Osteocyte (in vitro differentiated cells): ENCODE data around the gene TENT5C. TPM values are rescaled to one million over a fixed set of nuclear protein-coding genes. Genes with fewer than 3 reads are reported as not detected.

ENCODE experiments used
- DNase-seq: peaks from one replicate; pipeline ENCODE4 v3.0.0; 2021; ENCODE audit warnings: mixed read lengths; ENCODE audit not compliant: unreplicated experiment; ENCODE audit errors: extremely low spot score
- H3K27ac Mint-ChIP-seq: one replicate; pipeline ENCODE4 v1.8.0; 2021; ENCODE audit warnings: mild to moderate bottlenecking, mixed read lengths; ENCODE audit not compliant: unreplicated experiment
- H3K27me3 Mint-ChIP-seq: one replicate; pipeline ENCODE4 v1.8.0; 2021; ENCODE audit warnings: mixed read lengths; ENCODE audit not compliant: unreplicated experiment
- H3K36me3 Mint-ChIP-seq: one replicate; pipeline ENCODE4 v1.8.0; 2021; ENCODE audit warnings: mixed read lengths; ENCODE audit not compliant: unreplicated experiment
- H3K4me1 Mint-ChIP-seq: one replicate; pipeline ENCODE4 v1.8.0; 2021; ENCODE audit warnings: mixed read lengths; ENCODE audit not compliant: unreplicated experiment
- H3K4me3 Mint-ChIP-seq: one replicate; pipeline ENCODE4 v1.8.0; 2021; ENCODE audit warnings: mild to moderate bottlenecking, moderate library complexity, mixed read lengths; ENCODE audit not compliant: unreplicated experiment
- H3K9me3 Mint-ChIP-seq: one replicate; pipeline ENCODE4 v1.8.0; 2021; ENCODE audit warnings: mixed read lengths; ENCODE audit not compliant: unreplicated experiment
- CTCF ChIP-seq: fragments of 200-600 bp; sonication (generic); IDR thresholded peaks from 2 replicates; pipeline ENCODE4 v1.5.0; 2021; ENCODE audit warnings: antibody characterized with exemption, mild to moderate bottlenecking, moderate library complexity
- total RNA-seq: library from RNA; stranded (reverse); gene quantifications from 2 replicates; pipeline ENCODE4 v1.2.1, GENCODE V29; 2021

TENT5C gene
- total RNA-seq, 1 donor from 2014 or later: 0.08 TPM

- peaks cover 3% of the 10 kb centered on the region for H3K4me1 Mint-ChIP-seq
- no peak overlapping the region for H3K4me3 Mint-ChIP-seq
- no peaks in the 10 kb centered on the region for H3K9me3 Mint-ChIP-seq
- no peak overlapping the region for H3K27ac Mint-ChIP-seq
- DNase-seq: no peak
- TF ChIP-seq CTCF: no peak
- H3K36me3 Mint-ChIP-seq: no peaks in the 10 kb centered on the region
- no peaks in the 10 kb centered on the region for H3K27me3 Mint-ChIP-seq
These were observed 49.4 kb downstream of the TENT5C start for GRCh38 chr1:117655220-117655577.

- Mint-ChIP-seq H3K36me3 (no peaks in the 10 kb centered on the region), H3K4me1 (peaks cover 3% of the 10 kb centered on the region), H3K27ac (no peak overlapping the region), H3K9me3 (no peaks in the 10 kb centered on the region), H3K4me3 (no peak overlapping the region), H3K27me3 (no peaks in the 10 kb centered on the region)
- DNase-seq: no peak
- TF ChIP-seq CTCF: no peak
These were observed 50.4 kb downstream of the TENT5C start for GRCh38 chr1:117656202-117656641.

GRCh38 chr1:117657031-117657430 lies 51.2 kb downstream of the TENT5C start:
- no peak for TF ChIP-seq CTCF
- H3K9me3 Mint-ChIP-seq: no peaks in the 10 kb centered on the region
- no peak overlapping the region for H3K4me3 Mint-ChIP-seq
- no peak for DNase-seq
- H3K27ac Mint-ChIP-seq: no peak overlapping the region
- H3K4me1 Mint-ChIP-seq: peaks cover 3% of the 10 kb centered on the region
- H3K36me3 Mint-ChIP-seq: no peaks in the 10 kb centered on the region
- no peaks in the 10 kb centered on the region for H3K27me3 Mint-ChIP-seq

- Mint-ChIP-seq H3K4me1 (peaks cover 3% of the 10 kb centered on the region), H3K36me3 (no peaks in the 10 kb centered on the region), H3K27me3 (no peaks in the 10 kb centered on the region)
These were observed 52.3 kb downstream of the TENT5C start for GRCh38 chr1:117657949-117658660.

GRCh38 chr1:117658676-117659075 lies 52.8 kb downstream of the TENT5C start:
- Mint-ChIP-seq H3K36me3 (no peaks in the 10 kb centered on the region), H3K27ac (no peak overlapping the region), H3K9me3 (no peaks in the 10 kb centered on the region), H3K27me3 (no peaks in the 10 kb centered on the region), H3K4me3 (no peak overlapping the region), H3K4me1 (peaks cover 3% of the 10 kb centered on the region)
- no peak for DNase-seq
- TF ChIP-seq CTCF: no peak

More at GRCh38 chr1:117657949-117658660, 52.3 kb downstream of the TENT5C start:
- Mint-ChIP-seq H3K4me3 (no peak overlapping the region), H3K27ac (no peak overlapping the region), H3K9me3 (no peaks in the 10 kb centered on the region)
- DNase-seq: no peak
- TF ChIP-seq CTCF: no peak
